ENCODE results near the gene GPC3.

DNA sequence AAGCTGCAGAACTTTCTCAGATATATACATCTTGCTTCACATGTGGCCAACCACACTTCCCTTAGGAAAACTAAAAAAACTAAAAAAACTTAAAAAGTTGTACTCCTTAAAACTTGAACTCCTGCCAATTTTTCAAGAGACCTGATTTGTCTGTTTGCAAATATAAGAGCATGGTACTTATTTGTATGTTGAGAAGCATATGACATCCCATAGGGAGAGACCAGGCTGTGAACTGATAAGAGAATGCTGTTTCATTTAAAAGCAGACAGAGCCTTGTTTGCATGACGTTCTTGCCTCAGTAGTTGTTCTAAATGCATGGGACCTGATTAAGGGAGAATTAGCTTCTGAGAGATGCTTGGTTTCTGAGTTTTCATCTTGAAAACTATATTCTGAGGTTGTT, 169.9 kb downstream of the GPC3 start:
- TF ChIP-seq EZH2 (IDR thresholded peaks at IDR 0.05; ENCODE audit: borderline replicate concordance, low read depth, low read length, poor library complexity, severe bottlenecking) (no peak), CTCF (conservative IDR thresholded peaks at IDR 0.05; ENCODE audit: low read depth, low read length) (no peak)
